Neuronal stem cell (in vitro differentiated cells): ENCODE data around the gene STEAP3.

Experiments
- DNase-seq: peaks from one replicate; pipeline ENCODE4 v3.0.0-alpha.2; 2013; ENCODE audit warnings: low spot score
- H2AFZ ChIP-seq: one replicate; pipeline ENCODE4 v1.6.1; 2013; ENCODE audit warnings: mild to moderate bottlenecking, low read length, inconsistent platforms
- H2AK5ac ChIP-seq: 2 replicates; pipeline ENCODE4 v1.6.1; 2013; ENCODE audit warnings: low read depth, mild to moderate bottlenecking, inconsistent platforms, low read length, moderate library complexity, mixed read lengths
- H2BK120ac ChIP-seq: 2 replicates; pipeline ENCODE4 v1.6.1; 2013; ENCODE audit warnings: low read depth, mild to moderate bottlenecking, inconsistent platforms, low read length, moderate library complexity, mixed read lengths
- H2BK12ac ChIP-seq: one replicate; pipeline ENCODE4 v1.6.1; 2013; ENCODE audit warnings: low read length, inconsistent platforms
- H2BK15ac ChIP-seq: 2 replicates; pipeline ENCODE4 v1.6.1; 2013; ENCODE audit warnings: mild to moderate bottlenecking, low read length, inconsistent platforms, mixed read lengths
- H2BK5ac ChIP-seq: one replicate; pipeline ENCODE4 v1.6.1; 2013; ENCODE audit warnings: inconsistent platforms, mild to moderate bottlenecking, low read length, moderate library complexity
- H3K14ac ChIP-seq: one replicate; pipeline ENCODE4 v1.6.1; 2013; ENCODE audit warnings: low read length, inconsistent platforms
- H3K18ac ChIP-seq: 2 replicates; pipeline ENCODE4 v1.6.1; 2013; ENCODE audit warnings: low read length, inconsistent platforms
- H3K23ac ChIP-seq: 2 replicates; pipeline ENCODE4 v1.6.1; 2013; ENCODE audit warnings: low read depth, mild to moderate bottlenecking, mixed read lengths, low read length, inconsistent platforms; ENCODE audit not compliant: poor library complexity
- H3K27ac ChIP-seq: replicated peaks from 3 replicates; pipeline ENCODE4 v1.5.1; 2013; ENCODE audit warnings: low read length, inconsistent platforms
- H3K27me3 ChIP-seq, 3 experiments: 2 replicates each; pipeline ENCODE4 v1.6.1; 2013; ENCODE audit warnings: low read length in 3 of 3, mild to moderate bottlenecking in 2 of 3, inconsistent platforms in 1 of 3, low read depth in 1 of 3, mixed read lengths in 1 of 3, moderate library complexity in 1 of 3; ENCODE audit not compliant: control insufficient read depth in 3 of 3, insufficient read depth in 3 of 3
- H3K36me3 ChIP-seq, 2 donors: replicated peaks in 1 of 2; 2 replicates each; pipeline ENCODE4 v1.6.1; 2013; ENCODE audit warnings: low read length in 2 of 2; ENCODE audit not compliant: control insufficient read depth in 2 of 2, insufficient read depth in 2 of 2
- H3K4ac ChIP-seq: 2 replicates; pipeline ENCODE4 v1.6.1; 2013; ENCODE audit warnings: inconsistent platforms, mild to moderate bottlenecking, low read length, moderate library complexity
- H3K4me1 ChIP-seq, 2 donors: 1 replicate in 1 of 2; 2 replicates in 1 of 2; pipeline ENCODE4 v1.6.1; 2013; ENCODE audit warnings: low read length in 2 of 2, low read depth in 1 of 2; ENCODE audit not compliant: control insufficient read depth in 2 of 2, insufficient read depth in 1 of 2
- H3K4me2 ChIP-seq: one replicate; pipeline ENCODE4 v1.6.1; 2013; ENCODE audit warnings: mild to moderate bottlenecking, low read length, inconsistent platforms; ENCODE audit not compliant: insufficient read depth, poor library complexity, severe bottlenecking
- H3K4me3 ChIP-seq, 2 donors: 2 replicates each; pipeline ENCODE4 v1.5.1; 2013; ENCODE audit warnings: low read length in 2 of 2, mild to moderate bottlenecking in 2 of 2, inconsistent platforms in 1 of 2, moderate library complexity in 1 of 2
- H3K79me1 ChIP-seq: one replicate; pipeline ENCODE4 v1.6.1; 2013; ENCODE audit warnings: low read depth, mild to moderate bottlenecking, inconsistent platforms, low read length, moderate library complexity
- H3K9ac ChIP-seq: one replicate; pipeline ENCODE4 v1.6.1; 2013; ENCODE audit warnings: mild to moderate bottlenecking, low read depth, low read length, inconsistent platforms; ENCODE audit not compliant: poor library complexity
- H3K9me3 ChIP-seq, 2 donors: replicated peaks in 1 of 2; 2 replicates each; pipeline versions ENCODE3 to v1.6.1; 2013; ENCODE audit warnings: low read length in 2 of 2, mild to moderate bottlenecking in 2 of 2, inconsistent platforms in 1 of 2, low read depth in 1 of 2, mixed read lengths in 1 of 2, moderate library complexity in 1 of 2; ENCODE audit not compliant: control insufficient read depth in 2 of 2, insufficient read depth in 1 of 2
- H4K8ac ChIP-seq: one replicate; pipeline ENCODE4 v1.6.1; 2013; ENCODE audit warnings: low read depth, mild to moderate bottlenecking, inconsistent platforms, low read length, moderate library complexity
- H4K91ac ChIP-seq: one replicate; pipeline ENCODE4 v1.6.1; 2013; ENCODE audit warnings: low read length, low read depth, mild to moderate bottlenecking, inconsistent platforms; ENCODE audit not compliant: poor library complexity
- WGBS, 2 donors: extraction: QIAGEN DNeasy Blood & Tissue Kit; methylation state at CpG; one replicate each; pipeline ENCODE4 v1.1.7; 2013; ENCODE audit warnings: missing lambda C conversion rate in 2 of 2, mixed read lengths in 1 of 2; ENCODE audit not compliant: insufficient read length in 2 of 2, insufficient replicate concordance in 1 of 2; ENCODE audit errors: extremely low coverage in 2 of 2; 5-methylcytosine and 5-hydroxymethylcytosine counted together

Gene STEAP3

GRCh38 chr2:119227346-119227745 lies 3.7 kb downstream of the STEAP3 start:
- no peak overlapping the region for H3K23ac ChIP-seq
- H3K4ac ChIP-seq = no peak overlapping the region
- peaks cover 3 to 73% (median 29%) of the 10 kb centered on the region in 3 experiments for H3K27me3 ChIP-seq
- H3K4me2 ChIP-seq = no peak overlapping the region
- H3K18ac ChIP-seq = no peak overlapping the region
- H3K14ac ChIP-seq = no peak overlapping the region
- H4K8ac ChIP-seq = no peak overlapping the region
- H4K91ac ChIP-seq = no peak overlapping the region
- DNase-seq = no peak
- no peaks in the 10 kb centered on the region for H3K79me1 ChIP-seq
- H2AFZ ChIP-seq = no peak overlapping the region
- WGBS, 2 donors = no CpG with 5 or more reads among the region's 12 CpGs
- no peaks in the 10 kb centered on the region for H3K36me3 ChIP-seq
- no peak overlapping the region for H3K27ac ChIP-seq
- no peak overlapping the region for H2AK5ac ChIP-seq
- H3K4me1 ChIP-seq = peaks cover 5 to 12% of the 10 kb centered on the region in 2 donors
- H3K9me3 ChIP-seq = no peaks in the 10 kb centered on the region
- H3K4me3 ChIP-seq = no peak overlapping the region
- no peak overlapping the region for H3K9ac ChIP-seq
- no peak overlapping the region for H2BK120ac ChIP-seq
- H2BK5ac ChIP-seq = no peak overlapping the region
- no peak overlapping the region for H2BK12ac ChIP-seq
- H2BK15ac ChIP-seq = no peak overlapping the region

- Histone ChIP-seq H3K4ac (no peak overlapping the region), H3K27me3 (peaks cover 3 to 72% (median 26%) of the 10 kb centered on the region in 3 experiments), H3K9me3 (no peaks in the 10 kb centered on the region), H3K4me2 (no peak overlapping the region), H2AFZ (no peak overlapping the region), H4K91ac (no peak overlapping the region), H3K79me1 (no peaks in the 10 kb centered on the region), H3K4me1 (peaks cover 5 to 10% of the 10 kb centered on the region in 2 donors), H3K14ac (no peak overlapping the region), H3K23ac (no peak overlapping the region), H3K9ac (no peak overlapping the region), H4K8ac (no peak overlapping the region), H2BK12ac (no peak overlapping the region), H2BK120ac (no peak overlapping the region), H2BK15ac (no peak overlapping the region), H2BK5ac (no peak overlapping the region), H3K18ac (peak overlapping the region; percentile 25), H3K36me3 (no peaks in the 10 kb centered on the region), H3K27ac (no peak overlapping the region), H2AK5ac (peak overlapping the region; percentile 42), H3K4me3 (no peak overlapping the region)
- DNase-seq = no peak
- WGBS, 2 donors = no CpG with 5 or more reads among the region's 5 CpGs
These were observed 4.5 kb downstream of the STEAP3 start for GRCh38 chr2:119228136-119228535.

- Histone ChIP-seq H4K91ac (no peak overlapping the region), H2BK120ac (no peak overlapping the region), H3K4me3 (no peak overlapping the region), H3K18ac (no peak overlapping the region), H2AFZ (no peak overlapping the region), H2BK15ac (no peak overlapping the region), H4K8ac (no peak overlapping the region), H3K27ac (no peak overlapping the region), H2BK12ac (no peak overlapping the region), H2BK5ac (no peak overlapping the region), H3K9me3 (no peaks in the 10 kb centered on the region), H3K4me1 (peaks cover 3 to 11% of the 10 kb centered on the region in 2 donors), H3K23ac (no peak overlapping the region), H2AK5ac (no peak overlapping the region), H3K9ac (no peak overlapping the region), H3K14ac (no peak overlapping the region), H3K27me3 (peaks cover 3 to 68% (median 21%) of the 10 kb centered on the region in 3 experiments), H3K4ac (no peak overlapping the region), H3K36me3 (no peaks in the 10 kb centered on the region), H3K79me1 (no peaks in the 10 kb centered on the region), H3K4me2 (no peak overlapping the region)
- WGBS, 2 donors = no CpG with 5 or more reads among the region's 7 CpGs
- no peak for DNase-seq
These were observed 5.3 kb downstream of the STEAP3 start for GRCh38 chr2:119228964-119229363.

- Histone ChIP-seq H3K23ac (no peak overlapping the region), H3K36me3 (no peaks in the 10 kb centered on the region)
- no peak for DNase-seq
These were observed 6.1 kb downstream of the STEAP3 start for GRCh38 chr2:119229716-119230115.

More at GRCh38 chr2:119229716-119230115, 6.1 kb downstream of the STEAP3 start:
- Histone ChIP-seq H2BK12ac (no peak overlapping the region), H4K8ac (no peak overlapping the region), H2BK120ac (no peak overlapping the region), H3K4me2 (no peak overlapping the region), H2BK5ac (no peak overlapping the region), H3K79me1 (no peaks in the 10 kb centered on the region), H3K4ac (no peak overlapping the region), H3K4me3 (no peak overlapping the region), H2AFZ (no peak overlapping the region), H2AK5ac (no peak overlapping the region), H4K91ac (no peak overlapping the region), H3K9me3 (no peaks in the 10 kb centered on the region), H3K27ac (no peak overlapping the region), H3K27me3 (peaks cover 0 to 60% (median 13%) of the 10 kb centered on the region in 3 experiments), H2BK15ac (no peak overlapping the region), H3K14ac (no peak overlapping the region), H3K9ac (no peak overlapping the region), H3K4me1 (peaks cover 0 to 17% of the 10 kb centered on the region in 2 donors), H3K18ac (no peak overlapping the region)
- no CpG with 5 or more reads among the region's 3 CpGs for WGBS, 2 donors
